ENCODE results near the gene ARHGEF7. TPM values are rescaled to one million over a fixed set of nuclear protein-coding genes. Genes with fewer than 3 reads are reported as not detected.
"Not testable (repeated sequence)": the region's sequence is repeated elsewhere in the genome, so short reads cannot be mapped to it uniquely, and the experiment has no call there.

Gene ARHGEF7
- polyA plus RNA-seq (2013, experiment 1 of 4): 65.4 TPM
- 65.4 TPM for polyA plus RNA-seq (2013, experiment 2 of 4)
- polyA plus RNA-seq (2013, experiment 3 of 4): 54.3 TPM
- polyA plus RNA-seq (2013, experiment 4 of 4): 64.1 TPM

- Histone ChIP-seq H3K36me3 (ENCODE audit: control insufficient read depth, insufficient read depth, low read length) (no peaks in the 10 kb centered on the region), H3K27me3 (ENCODE audit: control insufficient read depth, insufficient read depth, low read length, poor library complexity, severe bottlenecking) (peaks cover 66% of the 10 kb centered on the region), H3K9me3 (ENCODE audit: control insufficient read depth, low read length) (no peaks in the 10 kb centered on the region), H3K4me1 (ENCODE audit: control insufficient read depth, insufficient read depth, low read length) (no peaks in the 10 kb centered on the region), H3K27ac (ENCODE audit: insufficient read depth, low read depth, low read length, poor library complexity, severe bottlenecking) (peak within 1 kb of the TSS; percentile 11), H3K4me3 (ENCODE audit: insufficient read depth, low read depth, low read length) (peak within 1 kb of the TSS; percentile 70)
- WGBS, 2 experiments: 0% methylated on average over 132 to 133 of the region's 137 CpGs
These were observed at the start of gene ARHGEF7 for GRCh38 chr13:111115061-111115964. TSS of gene ARHGEF7 (plus strand) at chr13:111115310. CDS start at chr13:111115527, 217 bp downstream.

- H3K4me3 ChIP-seq (ENCODE audit: insufficient read depth, low read depth, low read length): no peak overlapping the region
- H3K36me3 ChIP-seq (ENCODE audit: control insufficient read depth, insufficient read depth, low read length): no peaks in the 10 kb centered on the region
These were observed 49.4 kb upstream of the ARHGEF7 start for GRCh38 chr13:111065698-111066097.

GRCh38 chr13:111066544-111066943 is 48.6 kb upstream of the ARHGEF7 start:
- H3K9me3 ChIP-seq (ENCODE audit: control insufficient read depth, low read length): no peaks in the 10 kb centered on the region
- H3K4me1 ChIP-seq (ENCODE audit: control insufficient read depth, insufficient read depth, low read length): no peaks in the 10 kb centered on the region
- no peak overlapping the region for H3K4me3 ChIP-seq (ENCODE audit: insufficient read depth, low read depth, low read length)

More at GRCh38 chr13:111065698-111066097, 49.4 kb upstream of the ARHGEF7 start:
- 86 to 87% methylated on average over 12 of the region's 12 CpGs for WGBS, 2 experiments
- Histone ChIP-seq H3K9me3 (ENCODE audit: control insufficient read depth, low read length) (no peaks in the 10 kb centered on the region), H3K4me1 (ENCODE audit: control insufficient read depth, insufficient read depth, low read length) (no peaks in the 10 kb centered on the region), H3K27me3 (ENCODE audit: control insufficient read depth, insufficient read depth, low read length, poor library complexity, severe bottlenecking) (peaks cover 24% of the 10 kb centered on the region), H3K27ac (ENCODE audit: insufficient read depth, low read depth, low read length, poor library complexity, severe bottlenecking) (no peak overlapping the region)

GRCh38 chr13:111068009-111068350 is 47.1 kb upstream of the ARHGEF7 start:
- Histone ChIP-seq H3K4me3 (ENCODE audit: insufficient read depth, low read depth, low read length) (peak overlapping the region; percentile 42), H3K27me3 (ENCODE audit: control insufficient read depth, insufficient read depth, low read length, poor library complexity, severe bottlenecking) (peaks cover 24% of the 10 kb centered on the region)
- WGBS, 2 experiments: 14 to 15% methylated on average over 2 of the region's 2 CpGs

More at GRCh38 chr13:111066544-111066943, 48.6 kb upstream of the ARHGEF7 start:
- Histone ChIP-seq H3K27me3 (ENCODE audit: control insufficient read depth, insufficient read depth, low read length, poor library complexity, severe bottlenecking) (peaks cover 24% of the 10 kb centered on the region), H3K27ac (ENCODE audit: insufficient read depth, low read depth, low read length, poor library complexity, severe bottlenecking) (no peak overlapping the region), H3K36me3 (ENCODE audit: control insufficient read depth, insufficient read depth, low read length) (no peaks in the 10 kb centered on the region)
- WGBS, 2 experiments: 78% methylated on average over 22 of the region's 22 CpGs

GRCh38 chr13:111071120-111071519 is 44.0 kb upstream of the ARHGEF7 start:
- WGBS, 2 experiments: 66 to 78% methylated on average over 3 to 4 of the region's 4 CpGs
- H3K9me3 ChIP-seq (ENCODE audit: control insufficient read depth, low read length); H3K27ac ChIP-seq (ENCODE audit: insufficient read depth, low read depth, low read length, poor library complexity, severe bottlenecking); H3K36me3 ChIP-seq (ENCODE audit: control insufficient read depth, insufficient read depth, low read length); H3K4me3 ChIP-seq (ENCODE audit: insufficient read depth, low read depth, low read length); H3K4me1 ChIP-seq (ENCODE audit: control insufficient read depth, insufficient read depth, low read length): not testable (repeated sequence)
- H3K27me3 ChIP-seq (ENCODE audit: control insufficient read depth, insufficient read depth, low read length, poor library complexity, severe bottlenecking): peaks cover 17% of the 10 kb centered on the region

More at GRCh38 chr13:111068009-111068350, 47.1 kb upstream of the ARHGEF7 start:
- Histone ChIP-seq H3K36me3 (ENCODE audit: control insufficient read depth, insufficient read depth, low read length) (no peaks in the 10 kb centered on the region), H3K9me3 (ENCODE audit: control insufficient read depth, low read length) (no peaks in the 10 kb centered on the region), H3K27ac (ENCODE audit: insufficient read depth, low read depth, low read length, poor library complexity, severe bottlenecking) (no peak overlapping the region), H3K4me1 (ENCODE audit: control insufficient read depth, insufficient read depth, low read length) (no peaks in the 10 kb centered on the region)

GRCh38 chr13:111071526-111071925 is 43.6 kb upstream of the ARHGEF7 start:
- 89% methylated on average over 7 of the region's 7 CpGs for WGBS, 2 experiments
- H3K27ac ChIP-seq (ENCODE audit: insufficient read depth, low read depth, low read length, poor library complexity, severe bottlenecking); H3K4me3 ChIP-seq (ENCODE audit: insufficient read depth, low read depth, low read length): not testable (repeated sequence)

GRCh38 chr13:111074826-111075225 is 40.3 kb upstream of the ARHGEF7 start:
- Histone ChIP-seq H3K36me3 (ENCODE audit: control insufficient read depth, insufficient read depth, low read length) (no peaks in the 10 kb centered on the region), H3K9me3 (ENCODE audit: control insufficient read depth, low read length) (no peaks in the 10 kb centered on the region)
- WGBS, 2 experiments: 88 to 92% methylated on average over 3 of the region's 3 CpGs

More at GRCh38 chr13:111071526-111071925, 43.6 kb upstream of the ARHGEF7 start:
- H3K4me1 ChIP-seq (ENCODE audit: control insufficient read depth, insufficient read depth, low read length); H3K36me3 ChIP-seq (ENCODE audit: control insufficient read depth, insufficient read depth, low read length); H3K9me3 ChIP-seq (ENCODE audit: control insufficient read depth, low read length): not testable (repeated sequence)
- peaks cover 13% of the 10 kb centered on the region for H3K27me3 ChIP-seq (ENCODE audit: control insufficient read depth, insufficient read depth, low read length, poor library complexity, severe bottlenecking)

GRCh38 chr13:111076155-111077013 is 38.7 kb upstream of the ARHGEF7 start:
- WGBS, 2 experiments: 86 to 90% methylated on average over 11 of the region's 11 CpGs
- Histone ChIP-seq H3K4me1 (ENCODE audit: control insufficient read depth, insufficient read depth, low read length) (no peaks in the 10 kb centered on the region), H3K27me3 (ENCODE audit: control insufficient read depth, insufficient read depth, low read length, poor library complexity, severe bottlenecking) (no peaks in the 10 kb centered on the region), H3K27ac (ENCODE audit: insufficient read depth, low read depth, low read length, poor library complexity, severe bottlenecking) (no peak overlapping the region), H3K4me3 (ENCODE audit: insufficient read depth, low read depth, low read length) (no peak overlapping the region), H3K36me3 (ENCODE audit: control insufficient read depth, insufficient read depth, low read length) (no peaks in the 10 kb centered on the region), H3K9me3 (ENCODE audit: control insufficient read depth, low read length) (no peaks in the 10 kb centered on the region)

More at GRCh38 chr13:111074826-111075225, 40.3 kb upstream of the ARHGEF7 start:
- no peaks in the 10 kb centered on the region for H3K4me1 ChIP-seq (ENCODE audit: control insufficient read depth, insufficient read depth, low read length)
- no peak overlapping the region for H3K4me3 ChIP-seq (ENCODE audit: insufficient read depth, low read depth, low read length)
- no peak overlapping the region for H3K27ac ChIP-seq (ENCODE audit: insufficient read depth, low read depth, low read length, poor library complexity, severe bottlenecking)
- no peaks in the 10 kb centered on the region for H3K27me3 ChIP-seq (ENCODE audit: control insufficient read depth, insufficient read depth, low read length, poor library complexity, severe bottlenecking)

GRCh38 chr13:111079375-111079774 is 35.7 kb upstream of the ARHGEF7 start:
- Histone ChIP-seq H3K36me3 (ENCODE audit: control insufficient read depth, insufficient read depth, low read length) (no peaks in the 10 kb centered on the region), H3K27ac (ENCODE audit: insufficient read depth, low read depth, low read length, poor library complexity, severe bottlenecking) (no peak overlapping the region), H3K4me1 (ENCODE audit: control insufficient read depth, insufficient read depth, low read length) (no peaks in the 10 kb centered on the region), H3K4me3 (ENCODE audit: insufficient read depth, low read depth, low read length) (no peak overlapping the region), H3K27me3 (ENCODE audit: control insufficient read depth, insufficient read depth, low read length, poor library complexity, severe bottlenecking) (no peaks in the 10 kb centered on the region), H3K9me3 (ENCODE audit: control insufficient read depth, low read length) (no peaks in the 10 kb centered on the region)
- WGBS, 2 experiments: 92 to 95% methylated on average over 12 of the region's 12 CpGs

GRCh38 chr13:111080642-111081041 is 34.5 kb upstream of the ARHGEF7 start:
- Histone ChIP-seq H3K27me3 (ENCODE audit: control insufficient read depth, insufficient read depth, low read length, poor library complexity, severe bottlenecking) (no peaks in the 10 kb centered on the region), H3K36me3 (ENCODE audit: control insufficient read depth, insufficient read depth, low read length) (no peaks in the 10 kb centered on the region), H3K9me3 (ENCODE audit: control insufficient read depth, low read length) (no peaks in the 10 kb centered on the region), H3K27ac (ENCODE audit: insufficient read depth, low read depth, low read length, poor library complexity, severe bottlenecking) (no peak overlapping the region), H3K4me1 (ENCODE audit: control insufficient read depth, insufficient read depth, low read length) (no peaks in the 10 kb centered on the region), H3K4me3 (ENCODE audit: insufficient read depth, low read depth, low read length) (no peak overlapping the region)
- 49 to 66% methylated on average over 4 to 5 of the region's 5 CpGs for WGBS, 2 experiments
